BE2C (cell line): ENCODE measurements around the gene HOXB2.

ENCODE experiments used
- DNase-seq: peaks from one replicate; pipeline ENCODE4 v3.0.0-alpha.2; 2020
- H3K27me3 ChIP-seq: fragments of 250-450 bp; sonication (Bioruptor Pico); 2 replicates; pipeline ENCODE4 v1.5.1; 2020; ENCODE audit warnings: mild to moderate bottlenecking
- H3K36me3 ChIP-seq: fragments of 250-450 bp; sonication (Bioruptor Pico); 2 replicates; pipeline ENCODE4 v1.5.1; 2020; ENCODE audit warnings: mild to moderate bottlenecking
- H3K4me1 ChIP-seq: fragments of 250-450 bp; sonication (Bioruptor Pico); 2 replicates; pipeline ENCODE4 v1.5.1; 2020
- H3K4me3 ChIP-seq: 2 replicates; pipeline ENCODE4 v1.5.1; 2011; ENCODE audit warnings: low read depth, low read length
- H3K9me3 ChIP-seq: fragments of 250-450 bp; sonication (Bioruptor Pico); 2 replicates; pipeline ENCODE4 v1.5.1; 2020
- CTCF ChIP-seq: IDR thresholded peaks from 2 replicates; pipeline ENCODE4 v1.5.1; 2012; ENCODE audit warnings: mild to moderate bottlenecking, low read depth, low read length

Gene HOXB2

GRCh38 chr17:48503747-48504146, 41.2 kb downstream of the HOXB2 start:
- no peak for TF ChIP-seq CTCF
- Histone ChIP-seq H3K4me1 (no peaks in the 10 kb centered on the region), H3K27me3 (peaks cover 23% of the 10 kb centered on the region), H3K9me3 (no peaks in the 10 kb centered on the region), H3K4me3 (no peak overlapping the region), H3K36me3 (no peaks in the 10 kb centered on the region)
- DNase-seq: no peak

GRCh38 chr17:48502901-48503300, 42.0 kb downstream of the HOXB2 start:
- H3K4me3 ChIP-seq: no peak overlapping the region
- no peaks in the 10 kb centered on the region for H3K36me3 ChIP-seq
- H3K9me3 ChIP-seq: no peaks in the 10 kb centered on the region
- peaks cover 27% of the 10 kb centered on the region for H3K27me3 ChIP-seq
- H3K4me1 ChIP-seq: no peaks in the 10 kb centered on the region
- DNase-seq: no peak
- TF ChIP-seq CTCF: no peak

GRCh38 chr17:48502312-48502711, 42.6 kb downstream of the HOXB2 start:
- H3K4me3 ChIP-seq: no peak overlapping the region
- no peaks in the 10 kb centered on the region for H3K4me1 ChIP-seq
- peaks cover 27% of the 10 kb centered on the region for H3K27me3 ChIP-seq
- DNase-seq: no peak
- H3K9me3 ChIP-seq: no peaks in the 10 kb centered on the region
- H3K36me3 ChIP-seq: no peaks in the 10 kb centered on the region
- TF ChIP-seq CTCF: no peak

GRCh38 chr17:48500435-48501426, 44.2 kb downstream of the HOXB2 start:
- Histone ChIP-seq H3K9me3 (no peaks in the 10 kb centered on the region), H3K4me1 (no peaks in the 10 kb centered on the region), H3K27me3 (peaks cover 28% of the 10 kb centered on the region), H3K4me3 (no peak overlapping the region), H3K36me3 (no peaks in the 10 kb centered on the region)
- no peak for TF ChIP-seq CTCF
- DNase-seq: no peak

- no peak for TF ChIP-seq CTCF
- no peak overlapping the region for H3K4me3 ChIP-seq
- H3K4me1 ChIP-seq: no peaks in the 10 kb centered on the region
- DNase-seq: no peak
- no peaks in the 10 kb centered on the region for H3K36me3 ChIP-seq
- H3K9me3 ChIP-seq: no peaks in the 10 kb centered on the region
- H3K27me3 ChIP-seq: peaks cover 33% of the 10 kb centered on the region
Measured at GRCh38 chr17:48499735-48500434, 45.0 kb downstream of the HOXB2 start.
